ENCODE measurements around the gene LPCAT1. TPM values are rescaled to one million over a fixed set of nuclear protein-coding genes. Genes with fewer than 3 reads are reported as not detected.

LPCAT1 gene
- total RNA-seq, 1 donor from 2014 or later: 86.2 TPM

GRCh38 chr5:1504069-1504595 is 19.6 kb downstream of the LPCAT1 start:
- no peaks in the 10 kb centered on the region for H3K9me3 ChIP-seq
- TF ChIP-seq, protein P1, sequence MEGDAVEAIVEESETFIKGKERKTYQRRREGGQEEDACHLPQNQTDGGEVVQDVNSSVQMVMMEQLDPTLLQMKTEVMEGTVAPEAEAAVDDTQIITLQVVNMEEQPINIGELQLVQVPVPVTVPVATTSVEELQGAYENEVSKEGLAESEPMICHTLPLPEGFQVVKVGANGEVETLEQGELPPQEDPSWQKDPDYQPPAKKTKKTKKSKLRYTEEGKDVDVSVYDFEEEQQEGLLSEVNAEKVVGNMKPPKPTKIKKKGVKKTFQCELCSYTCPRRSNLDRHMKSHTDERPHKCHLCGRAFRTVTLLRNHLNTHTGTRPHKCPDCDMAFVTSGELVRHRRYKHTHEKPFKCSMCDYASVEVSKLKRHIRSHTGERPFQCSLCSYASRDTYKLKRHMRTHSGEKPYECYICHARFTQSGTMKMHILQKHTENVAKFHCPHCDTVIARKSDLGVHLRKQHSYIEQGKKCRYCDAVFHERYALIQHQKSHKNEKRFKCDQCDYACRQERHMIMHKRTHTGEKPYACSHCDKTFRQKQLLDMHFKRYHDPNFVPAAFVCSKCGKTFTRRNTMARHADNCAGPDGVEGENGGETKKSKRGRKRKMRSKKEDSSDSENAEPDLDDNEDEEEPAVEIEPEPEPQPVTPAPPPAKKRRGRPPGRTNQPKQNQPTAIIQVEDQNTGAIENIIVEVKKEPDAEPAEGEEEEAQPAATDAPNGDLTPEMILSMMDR (IDR thresholded peaks at IDR 0.05): no peak
- intact Hi-C loops (cut with DNase I): no loop called here
- no peaks in the 10 kb centered on the region for H3K27me3 ChIP-seq
- no peak overlapping the region for H3K4me3 ChIP-seq
- H3K4me1 ChIP-seq: peaks cover 0 to 19% of the 10 kb centered on the region in 2 donors
- peaks cover 0 to 4% of the 10 kb centered on the region in 2 donors for H3K36me3 ChIP-seq
- DNase-seq (ENCODE audit: low spot score in 2 of 2): no peak
- H3K27ac ChIP-seq: peak overlapping the region in 1 of 2 donors; percentile 54

DNA sequence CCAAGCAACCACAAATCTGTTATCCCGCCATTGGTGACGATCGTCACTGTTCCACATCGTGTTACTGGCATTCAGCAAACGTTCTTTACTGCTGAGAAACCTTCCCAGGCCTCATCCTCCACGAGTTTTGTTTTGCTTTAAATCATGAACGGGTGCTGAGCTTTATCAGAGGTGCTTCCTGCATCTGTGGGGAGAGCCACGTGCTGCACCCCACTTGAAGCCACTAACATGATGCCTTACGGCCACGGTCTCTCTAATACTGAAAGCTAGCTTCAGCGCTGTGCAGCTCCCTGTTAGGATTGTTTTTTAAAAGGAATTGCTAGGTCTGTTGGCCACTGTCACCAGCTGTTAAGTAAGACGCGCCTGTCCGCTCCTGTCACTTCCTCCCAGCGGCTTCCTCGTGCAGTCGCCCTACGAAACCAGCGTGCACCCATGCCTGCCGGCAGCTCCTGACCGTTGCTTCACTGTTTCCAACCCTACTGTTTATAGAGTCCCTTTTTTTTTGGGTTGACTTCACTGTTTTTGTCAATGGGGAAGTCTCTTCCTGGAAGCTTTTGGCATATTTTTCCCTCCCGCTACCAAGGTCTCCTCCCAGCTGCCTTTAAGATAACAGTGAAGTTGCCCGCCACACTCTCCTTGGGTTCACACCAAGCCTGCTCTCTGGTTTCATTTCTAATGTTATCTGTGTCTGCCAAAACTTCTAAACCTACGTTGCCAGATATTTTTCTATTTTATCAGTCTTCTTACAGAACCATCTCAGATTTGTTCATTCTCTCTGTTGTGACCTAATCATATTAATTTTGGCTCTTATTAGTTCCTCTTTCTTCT is 20.3 kb downstream of the LPCAT1 start:
- H3K36me3 ChIP-seq: peaks cover 0 to 2% of the 10 kb centered on the region in 2 donors
- TF ChIP-seq, protein P1 (IDR thresholded peaks at IDR 0.05): no peak
- peak overlapping the region in 1 of 2 donors; percentile 19 for H3K4me3 ChIP-seq
- peaks cover 0 to 19% of the 10 kb centered on the region in 2 donors for H3K4me1 ChIP-seq
- no peaks in the 10 kb centered on the region for H3K27me3 ChIP-seq
- H3K9me3 ChIP-seq: no peaks in the 10 kb centered on the region
- intact Hi-C loops (cut with DNase I): no loop called here
- H3K27ac ChIP-seq: peak overlapping the region in 1 of 2 donors; percentile 54
- DNase-seq (ENCODE audit: low spot score in 2 of 2): peak; percentile 50 to 78

DNA sequence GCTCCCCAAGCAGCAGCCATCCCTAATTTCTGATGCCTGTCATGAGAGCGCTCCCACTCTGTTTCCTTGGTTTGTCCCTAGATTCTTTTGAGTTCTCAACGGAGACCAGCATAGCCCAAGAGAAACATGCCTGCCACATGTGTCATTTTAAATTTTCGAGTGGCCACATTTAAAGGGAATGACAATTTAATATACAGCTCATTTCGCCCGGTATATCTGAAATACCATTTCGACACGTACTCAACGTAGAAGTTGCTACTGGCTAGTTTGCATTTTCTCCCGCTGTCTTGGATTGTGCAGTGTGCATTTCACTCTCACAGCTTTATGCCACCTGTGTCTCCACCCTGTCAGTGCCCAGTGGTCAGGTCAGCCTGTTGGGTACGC is 21.0 kb downstream of the LPCAT1 start:
- H3K4me3 ChIP-seq: no peak overlapping the region

DNA sequence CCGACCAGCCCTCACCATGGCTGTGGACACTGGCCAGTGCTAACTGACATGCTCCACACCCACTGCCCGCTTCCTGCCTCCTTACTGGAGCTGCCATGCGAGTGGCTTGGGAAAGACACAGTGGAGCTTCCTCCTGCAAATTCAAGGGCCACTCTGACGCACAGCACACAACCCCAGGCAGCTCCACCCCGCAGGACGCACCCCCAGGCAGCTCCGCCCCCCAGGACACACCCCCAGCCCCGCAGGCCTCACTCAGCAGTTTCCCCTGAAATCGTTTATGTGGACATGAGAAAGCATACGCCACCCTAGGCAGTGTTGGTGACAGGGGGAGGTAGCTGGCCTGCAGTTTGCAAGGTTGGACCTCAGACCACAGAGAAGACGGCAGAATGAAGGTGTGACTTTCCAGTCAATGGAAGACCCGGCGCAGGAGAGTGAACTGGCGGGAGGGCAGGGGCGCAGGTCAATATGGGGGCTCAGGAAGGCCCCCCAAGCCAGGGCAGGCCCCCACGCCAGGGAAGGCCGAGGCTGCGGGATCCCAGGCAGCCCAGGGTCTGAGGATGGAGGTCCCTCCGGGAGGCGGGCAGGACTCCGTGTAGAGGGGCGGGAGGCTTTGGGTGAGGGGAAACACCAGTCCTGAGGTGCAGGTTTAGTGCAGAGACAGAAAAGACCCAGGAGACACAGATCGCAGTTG is 21.6 kb downstream of the LPCAT1 start:
- no peaks in the 10 kb centered on the region for H3K9me3 ChIP-seq
- no peaks in the 10 kb centered on the region for H3K27me3 ChIP-seq
- no peak overlapping the region for H3K4me3 ChIP-seq
- H3K27ac ChIP-seq: no peak overlapping the region
- H3K36me3 ChIP-seq: peaks cover 0 to 2% of the 10 kb centered on the region in 2 donors
- peaks cover 0 to 19% of the 10 kb centered on the region in 2 donors for H3K4me1 ChIP-seq
- DNase-seq (ENCODE audit: low spot score in 2 of 2): peak; percentile 52 to 77
- intact Hi-C loops (cut with DNase I): no loop called here
- TF ChIP-seq, protein P1 (IDR thresholded peaks at IDR 0.05): no peak

More for the DNA sequence above, 21.0 kb downstream of the LPCAT1 start:
- TF ChIP-seq, protein P1 (IDR thresholded peaks at IDR 0.05): no peak
- Histone ChIP-seq H3K4me1 (peaks cover 0 to 19% of the 10 kb centered on the region in 2 donors), H3K9me3 (no peaks in the 10 kb centered on the region), H3K36me3 (peaks cover 0 to 2% of the 10 kb centered on the region in 2 donors), H3K27me3 (no peaks in the 10 kb centered on the region), H3K27ac (peak overlapping the region in 1 of 2 donors; percentile 31)
- intact Hi-C loops (cut with DNase I): no loop called here
- DNase-seq (ENCODE audit: low spot score in 2 of 2): no peak

GRCh38 chr5:1501372-1502045 is 22.3 kb downstream of the LPCAT1 start:
- no peak overlapping the region for H3K4me3 ChIP-seq
- no peaks in the 10 kb centered on the region for H3K9me3 ChIP-seq
- DNase-seq (ENCODE audit: low spot score in 2 of 2): no peak
- TF ChIP-seq, protein P1 (IDR thresholded peaks at IDR 0.05): no peak
- no peaks in the 10 kb centered on the region for H3K27me3 ChIP-seq
- peaks cover 0 to 2% of the 10 kb centered on the region in 2 donors for H3K36me3 ChIP-seq
- intact Hi-C loops (cut with DNase I): no loop called here
- H3K27ac ChIP-seq: no peak overlapping the region
- H3K4me1 ChIP-seq: peaks cover 0 to 19% of the 10 kb centered on the region in 2 donors
